CD4-positive, alpha-beta T cell (primary cell): Measurements from ENCODE around the gene FCHSD1. TPM values are rescaled to one million over a fixed set of nuclear protein-coding genes. Genes with fewer than 3 reads are reported as not detected.

Experiments used
- ATAC-seq: fragments of 200-7000 bp; cut with Tn5 transposase; one replicate; pipeline ENCODE4 v1.10.0; 2022; ENCODE audit warnings: mild to moderate bottlenecking; ENCODE audit not compliant: poor library complexity
- CTCF ChIA-PET: fragments of 350-600 bp; sonication (Branson Sonifier 250); formaldehyde crosslinking; loops from one replicate; lab custom pipeline; 2021; ENCODE audit warnings: antibody characterized with exemption, inconsistent platforms; lab: Charles Lee
- POLR2A ChIA-PET: fragments of 350-600 bp; sonication (Branson Sonifier 250); formaldehyde crosslinking; loops from one replicate; lab custom pipeline; 2021; ENCODE audit warnings: antibody characterized with exemption, inconsistent platforms; lab: Charles Lee
- DNase-seq, 14 experiments: peaks; one replicate each; pipeline ENCODE4 v3.0.0-alpha.2; 2013 to 2020; ENCODE audit warnings: mixed read lengths in 2 of 14
- H3K27ac ChIP-seq, 2 donors: one replicate each; pipeline versions ENCODE4 v1.5.1 to v1.7.0; 2013; ENCODE audit warnings: low read length in 2 of 2, low read depth in 1 of 2, mild to moderate bottlenecking in 1 of 2
- H3K27me3 ChIP-seq, 2 experiments: 1 replicate in 1 of 2; 2 replicates in 1 of 2; pipeline versions ENCODE4 v1.6.1 to v1.7.0; 2013; ENCODE audit warnings: low read length in 2 of 2, control low read depth in 1 of 2, mild to moderate bottlenecking in 1 of 2, moderate library complexity in 1 of 2; ENCODE audit not compliant: insufficient read depth in 2 of 2, control insufficient read depth in 1 of 2
- H3K36me3 ChIP-seq: one replicate; pipeline ENCODE4 v1.6.1; 2013; ENCODE audit warnings: low read length, control low read depth; ENCODE audit not compliant: insufficient read depth
- H3K4me1 ChIP-seq: one replicate; pipeline ENCODE4 v1.6.1; 2013; ENCODE audit warnings: low read length, control low read depth; ENCODE audit not compliant: insufficient read depth
- H3K4me3 ChIP-seq: one replicate; pipeline ENCODE4 v1.5.1; 2013; ENCODE audit warnings: mild to moderate bottlenecking, low read length, moderate library complexity
- H3K9me3 ChIP-seq, 2 experiments: 1 replicate in 1 of 2; 2 replicates in 1 of 2; pipeline versions ENCODE4 v1.6.1 to v1.7.0; 2013; ENCODE audit warnings: low read length in 2 of 2, mild to moderate bottlenecking in 2 of 2, control low read depth in 1 of 2, moderate library complexity in 1 of 2; ENCODE audit not compliant: control insufficient read depth in 1 of 2, insufficient read depth in 1 of 2
- H3K27ac Mint-ChIP-seq: one replicate; pipeline ENCODE4 v1.8.0; 2020; ENCODE audit warnings: mixed read lengths
- H3K27me3 Mint-ChIP-seq: one replicate; pipeline ENCODE4 v1.8.0; 2021; ENCODE audit warnings: mixed read lengths
- H3K36me3 Mint-ChIP-seq: one replicate; pipeline ENCODE4 v1.8.0; 2021; ENCODE audit warnings: low read depth, mixed read lengths
- H3K4me1 Mint-ChIP-seq: one replicate; pipeline ENCODE4 v1.8.0; 2021; ENCODE audit warnings: low read depth, mixed read lengths
- H3K4me3 Mint-ChIP-seq: one replicate; pipeline ENCODE4 v1.8.0; 2020; ENCODE audit warnings: mild to moderate bottlenecking, mixed read lengths
- H3K9me3 Mint-ChIP-seq: one replicate; pipeline ENCODE4 v1.8.0; 2020; ENCODE audit warnings: mixed read lengths
- intact Hi-C, 2 experiments: fragments of 100-400 bp; cut with DNase I in 1 of 2; cut with micrococcal nuclease in 1 of 2; formaldehyde crosslinking; loops; one replicate each; pipeline versions ENCODE4 v1.15.1 to v1.9.0; 2023 to 2025; cut with DNase I, micrococcal nuclease
- total RNA-seq, 174 experiments: library from RNA in 2 of 174; stranded (reverse) in 2 of 174; gene quantifications; one replicate each; pipeline ENCODE4 v1.2.3 and lab custom pipeline; 2021 to 2026
- TF ChIP-seq, protein P1 (sequence below): fragments of 200-600 bp; IDR thresholded peaks from one replicate; pipeline ENCODE4 v1.8.0; 2022; ENCODE audit warnings: antibody characterized with exemption, mild to moderate bottlenecking

FCHSD1 gene
- total RNA-seq, 2 experiments from 2014 or later: 79.8 to 86.8 TPM

DNA sequence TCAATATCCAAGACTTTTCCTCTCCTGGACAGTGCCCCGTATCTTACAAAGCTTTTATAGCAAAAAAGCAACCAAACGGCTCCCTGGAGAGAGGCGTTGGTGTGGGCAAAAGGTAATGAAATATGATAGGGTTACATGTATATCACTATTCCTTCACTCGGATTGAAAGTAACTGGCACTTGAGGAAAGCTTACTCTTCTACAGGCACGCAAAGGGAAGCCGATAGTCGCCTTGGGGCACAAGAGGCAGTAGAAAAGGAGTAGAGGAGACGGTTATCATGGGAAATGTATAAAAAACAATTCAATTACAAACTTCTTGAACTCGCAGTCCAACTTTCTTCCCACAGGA lies 33.6 kb downstream of the FCHSD1 start:
- ATAC-seq (no peak), DNase-seq (peak in 2 of 14 experiments; percentile 35 to 42)
- peaks cover 64% of the 10 kb centered on the region for H3K36me3 Mint-ChIP-seq
- peaks cover 34% of the 10 kb centered on the region for H3K36me3 ChIP-seq
- intact Hi-C loops: loop anchor here (1.0 to 2.0 kb wide), 4 partner anchors 9 to 19 kb away; partner anchors contain the start of genes HDAC3 (in 1 of the 2) and RELL2 (in 1 of the 2)
- H3K9me3 ChIP-seq: no peaks in the 10 kb centered on the region
- ChIA-PET POLR2A (interaction anchor here (1.0 to 8.2 kb wide), 7 partner anchors 11 to 53 kb away, joined by 3 to 191 read pairs (median 22); partner anchors contain the start of genes HDAC3 and RELL2), CTCF (interaction anchor here (1.3 to 5.5 kb wide), 7 partner anchors 11 to 53 kb away, joined by 4 to 281 read pairs (median 11); partner anchors contain the start of gene RELL2)
- no peaks in the 10 kb centered on the region for H3K9me3 Mint-ChIP-seq
- H3K27me3 ChIP-seq: no peaks in the 10 kb centered on the region
- H3K27ac ChIP-seq: peak overlapping the region; percentile 91 to 94
- H3K4me3 Mint-ChIP-seq: peak overlapping the region; percentile 98
- peaks cover 67% of the 10 kb centered on the region for H3K4me1 Mint-ChIP-seq
- no peaks in the 10 kb centered on the region for H3K27me3 Mint-ChIP-seq
- peaks cover 19% of the 10 kb centered on the region for H3K4me1 ChIP-seq
- H3K27ac Mint-ChIP-seq: peak overlapping the region; percentile 92
- TF ChIP-seq, protein P1, sequence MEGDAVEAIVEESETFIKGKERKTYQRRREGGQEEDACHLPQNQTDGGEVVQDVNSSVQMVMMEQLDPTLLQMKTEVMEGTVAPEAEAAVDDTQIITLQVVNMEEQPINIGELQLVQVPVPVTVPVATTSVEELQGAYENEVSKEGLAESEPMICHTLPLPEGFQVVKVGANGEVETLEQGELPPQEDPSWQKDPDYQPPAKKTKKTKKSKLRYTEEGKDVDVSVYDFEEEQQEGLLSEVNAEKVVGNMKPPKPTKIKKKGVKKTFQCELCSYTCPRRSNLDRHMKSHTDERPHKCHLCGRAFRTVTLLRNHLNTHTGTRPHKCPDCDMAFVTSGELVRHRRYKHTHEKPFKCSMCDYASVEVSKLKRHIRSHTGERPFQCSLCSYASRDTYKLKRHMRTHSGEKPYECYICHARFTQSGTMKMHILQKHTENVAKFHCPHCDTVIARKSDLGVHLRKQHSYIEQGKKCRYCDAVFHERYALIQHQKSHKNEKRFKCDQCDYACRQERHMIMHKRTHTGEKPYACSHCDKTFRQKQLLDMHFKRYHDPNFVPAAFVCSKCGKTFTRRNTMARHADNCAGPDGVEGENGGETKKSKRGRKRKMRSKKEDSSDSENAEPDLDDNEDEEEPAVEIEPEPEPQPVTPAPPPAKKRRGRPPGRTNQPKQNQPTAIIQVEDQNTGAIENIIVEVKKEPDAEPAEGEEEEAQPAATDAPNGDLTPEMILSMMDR: no peak
- peak overlapping the region; percentile 96 for H3K4me3 ChIP-seq

DNA sequence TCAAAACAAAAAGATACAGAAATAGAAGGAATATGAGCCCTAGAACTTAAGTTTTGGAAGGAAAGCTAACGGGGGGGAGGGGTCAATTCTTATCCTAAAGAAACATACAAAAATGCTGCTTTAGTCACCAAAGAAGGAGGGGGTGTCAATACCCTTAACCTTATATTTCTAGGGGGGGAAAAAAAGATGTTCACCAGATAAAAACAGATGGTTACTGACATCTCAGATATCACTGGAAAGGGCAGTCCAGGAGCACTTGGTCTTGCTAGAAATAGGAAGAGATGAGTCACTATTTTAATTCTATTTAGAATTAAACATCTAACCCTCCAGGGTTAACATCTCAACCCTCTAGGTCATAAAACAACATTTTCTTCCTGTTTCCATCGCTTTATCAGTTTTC lies 34.1 kb downstream of the FCHSD1 start:
- Mint-ChIP-seq H3K27ac (peak overlapping the region; percentile 92), H3K4me3 (peak overlapping the region; percentile 98), H3K9me3 (no peaks in the 10 kb centered on the region), H3K36me3 (peaks cover 64% of the 10 kb centered on the region), H3K4me1 (peaks cover 72% of the 10 kb centered on the region), H3K27me3 (no peaks in the 10 kb centered on the region)
- intact Hi-C loops: loop anchor here (1.0 to 2.0 kb wide), 2 partner anchors 9 to 18 kb away; no protein-coding TSS in a partner anchor
- DNase-seq (no peak), ATAC-seq (no peak)
- CTCF ChIA-PET: interaction anchor here (1.3 to 5.5 kb wide), 8 partner anchors 10 to 59 kb away, joined by 4 to 281 read pairs (median 10); partner anchors contain the start of gene RELL2
- peaks cover 34% of the 10 kb centered on the region for H3K36me3 ChIP-seq
- POLR2A ChIA-PET: interaction anchor here (1.0 to 8.2 kb wide), 7 partner anchors 10 to 53 kb away, joined by 3 to 191 read pairs (median 22); partner anchors contain the start of genes HDAC3 and RELL2
- H3K27me3 ChIP-seq: no peaks in the 10 kb centered on the region
- peak overlapping the region; percentile 96 for H3K4me3 ChIP-seq
- H3K4me1 ChIP-seq: peaks cover 19% of the 10 kb centered on the region
- peak overlapping the region; percentile 91 to 94 for H3K27ac ChIP-seq
- H3K9me3 ChIP-seq: no peaks in the 10 kb centered on the region
- TF ChIP-seq, protein P1: no peak

DNA sequence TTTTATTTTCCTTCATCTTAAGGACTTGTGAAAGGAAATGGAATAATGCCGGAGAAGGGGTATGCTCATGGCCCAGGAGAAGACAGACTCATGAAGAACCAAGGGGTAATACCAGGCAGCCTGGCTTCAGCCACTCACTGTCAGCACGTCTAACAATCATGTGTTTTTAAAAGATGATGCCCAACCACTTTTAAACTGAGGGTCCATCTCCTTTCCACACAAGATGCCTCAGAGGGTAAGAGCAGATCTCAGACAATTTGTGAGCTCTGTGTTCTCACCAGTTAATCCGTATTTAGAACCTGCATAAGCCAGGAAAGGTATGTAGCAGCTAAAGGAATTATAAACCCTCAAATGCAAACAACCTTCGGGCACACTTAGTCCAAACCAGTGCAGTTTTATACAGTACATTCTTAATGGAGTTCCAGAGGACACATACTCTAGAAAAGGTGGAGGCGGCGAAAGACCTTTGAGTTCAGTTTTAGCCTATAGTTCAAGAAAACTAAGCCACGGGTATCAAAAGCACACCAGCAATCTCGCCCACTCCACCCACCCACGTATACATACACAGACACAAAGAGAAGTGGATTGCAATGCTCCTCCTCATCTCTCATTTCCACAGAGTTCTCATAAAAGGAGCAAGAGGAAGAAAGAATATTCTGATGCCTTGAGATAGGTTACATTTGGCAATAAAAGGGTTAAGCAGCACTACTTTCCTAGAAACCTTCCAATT lies 35.1 kb downstream of the FCHSD1 start:
- ATAC-seq: no peak
- Histone ChIP-seq H3K4me3 (peak overlapping the region; percentile 96), H3K27me3 (no peaks in the 10 kb centered on the region), H3K4me1 (peaks cover 28% of the 10 kb centered on the region), H3K27ac (peak overlapping the region in 1 of 2 donors; percentile 0), H3K9me3 (no peaks in the 10 kb centered on the region), H3K36me3 (peaks cover 34% of the 10 kb centered on the region)
- POLR2A ChIA-PET: interaction anchor here (1.5 to 8.2 kb wide), 6 partner anchors 9 to 35 kb away, joined by 4 to 191 read pairs (median 61); partner anchors contain the start of genes HDAC3 and RELL2
- TF ChIP-seq, protein P1: no peak
- Mint-ChIP-seq H3K27ac (peak overlapping the region; percentile 92), H3K27me3 (no peaks in the 10 kb centered on the region), H3K36me3 (peaks cover 62% of the 10 kb centered on the region), H3K4me1 (peaks cover 72% of the 10 kb centered on the region), H3K4me3 (peak overlapping the region; percentile 98), H3K9me3 (no peaks in the 10 kb centered on the region)
- CTCF ChIA-PET: interaction anchor here (0.7 to 5.5 kb wide), 7 partner anchors 9 to 296 kb away, joined by 4 to 281 read pairs (median 10); no protein-coding TSS in a partner anchor
- intact Hi-C loops: loop anchor here in 1 of 2 experiments (2.0 kb wide), 1 partner anchor 17 kb away; no protein-coding TSS in a partner anchor
- DNase-seq: no peak
